ENCODE measurements around the gene KCNK10.

DNA sequence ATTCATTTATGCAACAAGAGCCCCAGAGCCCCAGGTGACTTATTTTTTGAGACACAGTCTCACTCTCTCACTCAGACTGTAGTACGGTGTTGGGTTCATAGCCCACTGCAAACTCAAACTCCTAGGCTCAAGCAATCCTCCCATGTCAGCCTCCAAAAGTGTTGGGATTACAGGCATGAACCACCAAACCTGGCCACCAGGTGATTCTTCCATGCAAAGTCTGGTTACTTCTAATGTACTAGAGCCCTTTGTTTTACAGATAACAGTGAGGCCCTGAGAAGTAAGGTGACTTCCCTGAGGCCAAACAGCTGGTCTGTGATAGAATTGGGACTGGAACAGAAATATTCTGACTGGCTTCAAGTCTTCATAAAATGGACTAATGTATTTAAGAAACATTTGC is 10.0 kb upstream of the KCNK10 start:
- no peak for TF ChIP-seq POLR2AphosphoS5 (IDR thresholded peaks at IDR 0.05)
- TF ChIP-seq, protein P1, sequence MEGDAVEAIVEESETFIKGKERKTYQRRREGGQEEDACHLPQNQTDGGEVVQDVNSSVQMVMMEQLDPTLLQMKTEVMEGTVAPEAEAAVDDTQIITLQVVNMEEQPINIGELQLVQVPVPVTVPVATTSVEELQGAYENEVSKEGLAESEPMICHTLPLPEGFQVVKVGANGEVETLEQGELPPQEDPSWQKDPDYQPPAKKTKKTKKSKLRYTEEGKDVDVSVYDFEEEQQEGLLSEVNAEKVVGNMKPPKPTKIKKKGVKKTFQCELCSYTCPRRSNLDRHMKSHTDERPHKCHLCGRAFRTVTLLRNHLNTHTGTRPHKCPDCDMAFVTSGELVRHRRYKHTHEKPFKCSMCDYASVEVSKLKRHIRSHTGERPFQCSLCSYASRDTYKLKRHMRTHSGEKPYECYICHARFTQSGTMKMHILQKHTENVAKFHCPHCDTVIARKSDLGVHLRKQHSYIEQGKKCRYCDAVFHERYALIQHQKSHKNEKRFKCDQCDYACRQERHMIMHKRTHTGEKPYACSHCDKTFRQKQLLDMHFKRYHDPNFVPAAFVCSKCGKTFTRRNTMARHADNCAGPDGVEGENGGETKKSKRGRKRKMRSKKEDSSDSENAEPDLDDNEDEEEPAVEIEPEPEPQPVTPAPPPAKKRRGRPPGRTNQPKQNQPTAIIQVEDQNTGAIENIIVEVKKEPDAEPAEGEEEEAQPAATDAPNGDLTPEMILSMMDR (IDR thresholded peaks at IDR 0.05) = no peak
- TF ChIP-seq POLR2A (IDR thresholded peaks at IDR 0.05) = no peak
